Esophagus (tissue), 2 donors: ENCODE results near the gene PKD1. TPM values are rescaled to one million over a fixed set of nuclear protein-coding genes. Genes with fewer than 3 reads are reported as not detected.

ENCODE experiments used
- H3K27ac ChIP-seq, 2 donors: one replicate each; pipeline ENCODE4 v1.5.1; 2013; ENCODE audit warnings: low read depth in 2 of 2, mild to moderate bottlenecking in 2 of 2, inconsistent platforms in 1 of 2, low read length in 1 of 2, moderate library complexity in 1 of 2
- H3K27me3 ChIP-seq, 2 donors: one replicate each; pipeline ENCODE4 v1.6.1; 2013; ENCODE audit warnings: low read length in 2 of 2, control low read depth in 1 of 2, mild to moderate bottlenecking in 1 of 2; ENCODE audit not compliant: insufficient read depth in 2 of 2, control insufficient read depth in 1 of 2
- H3K36me3 ChIP-seq, 2 donors: one replicate each; pipeline ENCODE4 v1.6.1; 2013; ENCODE audit warnings: low read length in 1 of 2; ENCODE audit not compliant: control insufficient read depth in 2 of 2, insufficient read depth in 2 of 2
- H3K4me1 ChIP-seq, 2 donors: one replicate each; pipeline ENCODE4 v1.6.1; 2013; ENCODE audit warnings: low read length in 1 of 2; ENCODE audit not compliant: control insufficient read depth in 2 of 2, insufficient read depth in 2 of 2
- H3K4me3 ChIP-seq, 2 donors: one replicate each; pipeline ENCODE4 v1.5.1; 2013; ENCODE audit warnings: low read length in 2 of 2, mild to moderate bottlenecking in 2 of 2, low read depth in 1 of 2, moderate library complexity in 1 of 2
- H3K9me3 ChIP-seq, 2 donors: one replicate each; pipeline ENCODE4 v1.6.1; 2013; ENCODE audit warnings: mild to moderate bottlenecking in 2 of 2, low read depth in 1 of 2, low read length in 1 of 2, moderate library complexity in 1 of 2; ENCODE audit not compliant: control insufficient read depth in 2 of 2, insufficient read depth in 1 of 2
- WGBS, 2 donors: extraction: QIAGEN DNeasy Blood & Tissue Kit; methylation state at CpG; one replicate each; pipeline ENCODE4 v1.1.7; 2013; 5-methylcytosine and 5-hydroxymethylcytosine counted together
- polyA plus RNA-seq, 2 donors: library from polyadenylated mRNA; stranded (reverse); fragments of 200-250 nt; gene quantifications; one replicate each; pipeline ENCODE4 v1.2.3, GENCODE V29; 2013
- donor health status: healthy with polysubstance abuse.
- donor health status: Bipolar disorder and iron deficiency.

The PKD1 gene
- polyA plus RNA-seq, 2 donors = 40.5 to 78.0 TPM

- WGBS, 2 donors = 67 to 69% methylated on average over 32 to 35 of the region's 35 CpGs
- peaks cover 3 to 72% of the 10 kb centered on the region in 2 donors for H3K36me3 ChIP-seq
- no peaks in the 10 kb centered on the region for H3K27me3 ChIP-seq
- peaks cover 0 to 18% of the 10 kb centered on the region in 2 donors for H3K4me1 ChIP-seq
- H3K4me3 ChIP-seq = no peak overlapping the region
- H3K27ac ChIP-seq = peak overlapping the region in 1 of 2 donors; percentile 62
- no peaks in the 10 kb centered on the region for H3K9me3 ChIP-seq
Observed at GRCh38 chr16:2081201-2082084, 54.3 kb downstream of the PKD1 start.

GRCh38 chr16:2079991-2080390, 55.7 kb downstream of the PKD1 start:
- Histone ChIP-seq H3K27me3 (no peaks in the 10 kb centered on the region), H3K27ac (no peak overlapping the region), H3K9me3 (no peaks in the 10 kb centered on the region), H3K4me1 (peaks cover 0 to 14% of the 10 kb centered on the region in 2 donors), H3K4me3 (no peak overlapping the region), H3K36me3 (peaks cover 3 to 70% of the 10 kb centered on the region in 2 donors)
- 91% methylated on average over 16 of the region's 16 CpGs for WGBS, 2 donors

GRCh38 chr16:2079311-2079800, 56.3 kb downstream of the PKD1 start:
- 91 to 94% methylated on average over 30 of the region's 30 CpGs for WGBS, 2 donors
- peaks cover 0 to 14% of the 10 kb centered on the region in 2 donors for H3K4me1 ChIP-seq
- peaks cover 3 to 68% of the 10 kb centered on the region in 2 donors for H3K36me3 ChIP-seq

GRCh38 chr16:2078691-2079090, 57.0 kb downstream of the PKD1 start:
- Histone ChIP-seq H3K9me3 (peaks cover 0 to 3% of the 10 kb centered on the region in 2 donors), H3K27ac (no peak overlapping the region), H3K4me1 (peaks cover 0 to 14% of the 10 kb centered on the region in 2 donors), H3K36me3 (peaks cover 6 to 68% of the 10 kb centered on the region in 2 donors), H3K4me3 (no peak overlapping the region), H3K27me3 (no peaks in the 10 kb centered on the region)
- 86 to 88% methylated on average over 23 of the region's 23 CpGs for WGBS, 2 donors

More at GRCh38 chr16:2079311-2079800, 56.3 kb downstream of the PKD1 start:
- H3K4me3 ChIP-seq = no peak overlapping the region
- H3K27ac ChIP-seq = no peak overlapping the region
- no peaks in the 10 kb centered on the region for H3K27me3 ChIP-seq
- H3K9me3 ChIP-seq = no peaks in the 10 kb centered on the region

GRCh38 chr16:2078096-2078495, 57.6 kb downstream of the PKD1 start:
- 90 to 92% methylated on average over 7 of the region's 7 CpGs for WGBS, 2 donors
- no peak overlapping the region for H3K27ac ChIP-seq
- H3K4me1 ChIP-seq = peaks cover 0 to 14% of the 10 kb centered on the region in 2 donors
- peaks cover 7 to 69% of the 10 kb centered on the region in 2 donors for H3K36me3 ChIP-seq
- H3K9me3 ChIP-seq = peaks cover 0 to 3% of the 10 kb centered on the region in 2 donors
- no peak overlapping the region for H3K4me3 ChIP-seq
- no peaks in the 10 kb centered on the region for H3K27me3 ChIP-seq

- H3K36me3 ChIP-seq = peaks cover 11 to 69% of the 10 kb centered on the region in 2 donors
- H3K4me1 ChIP-seq = peaks cover 0 to 13% of the 10 kb centered on the region in 2 donors
- 93 to 94% methylated on average over 21 of the region's 21 CpGs for WGBS, 2 donors
Observed at GRCh38 chr16:2077696-2078095, 58.0 kb downstream of the PKD1 start.

GRCh38 chr16:2077016-2077415, 58.7 kb downstream of the PKD1 start:
- Histone ChIP-seq H3K27me3 (no peaks in the 10 kb centered on the region), H3K9me3 (peaks cover 0 to 3% of the 10 kb centered on the region in 2 donors), H3K27ac (no peak overlapping the region), H3K4me3 (no peak overlapping the region), H3K4me1 (peaks cover 0 to 6% of the 10 kb centered on the region in 2 donors), H3K36me3 (peaks cover 14 to 76% of the 10 kb centered on the region in 2 donors)
- 90 to 91% methylated on average over 17 of the region's 17 CpGs for WGBS, 2 donors

More at GRCh38 chr16:2077696-2078095, 58.0 kb downstream of the PKD1 start:
- Histone ChIP-seq H3K4me3 (no peak overlapping the region), H3K27ac (no peak overlapping the region), H3K27me3 (no peaks in the 10 kb centered on the region), H3K9me3 (peaks cover 0 to 3% of the 10 kb centered on the region in 2 donors)

- H3K4me3 ChIP-seq = no peak overlapping the region
- WGBS, 2 donors = 93% methylated on average over 26 to 28 of the region's 28 CpGs
- H3K27ac ChIP-seq = no peak overlapping the region
- H3K9me3 ChIP-seq = peaks cover 0 to 3% of the 10 kb centered on the region in 2 donors
- H3K36me3 ChIP-seq = peaks cover 12 to 79% of the 10 kb centered on the region in 2 donors
- no peaks in the 10 kb centered on the region for H3K4me1 ChIP-seq
- no peaks in the 10 kb centered on the region for H3K27me3 ChIP-seq
Observed at GRCh38 chr16:2076072-2076865, 59.4 kb downstream of the PKD1 start.

GRCh38 chr16:2075631-2076030, 60.1 kb downstream of the PKD1 start:
- H3K36me3 ChIP-seq = peaks cover 12 to 84% of the 10 kb centered on the region in 2 donors

More at GRCh38 chr16:2075631-2076030, 60.1 kb downstream of the PKD1 start:
- WGBS, 2 donors = 93 to 94% methylated on average over 22 to 24 of the region's 24 CpGs
- H3K27ac ChIP-seq = no peak overlapping the region
- H3K9me3 ChIP-seq = peaks cover 0 to 3% of the 10 kb centered on the region in 2 donors
- H3K4me1 ChIP-seq = peaks cover 0 to 2% of the 10 kb centered on the region in 2 donors
- H3K4me3 ChIP-seq = no peak overlapping the region
- no peaks in the 10 kb centered on the region for H3K27me3 ChIP-seq
